ENCODE results near the gene MYOF. TPM values are rescaled to one million over a fixed set of nuclear protein-coding genes. Genes with fewer than 3 reads are reported as not detected.

MYOF gene
- polyA plus RNA-seq, 1 experiment, result 275 TPM

DNA sequence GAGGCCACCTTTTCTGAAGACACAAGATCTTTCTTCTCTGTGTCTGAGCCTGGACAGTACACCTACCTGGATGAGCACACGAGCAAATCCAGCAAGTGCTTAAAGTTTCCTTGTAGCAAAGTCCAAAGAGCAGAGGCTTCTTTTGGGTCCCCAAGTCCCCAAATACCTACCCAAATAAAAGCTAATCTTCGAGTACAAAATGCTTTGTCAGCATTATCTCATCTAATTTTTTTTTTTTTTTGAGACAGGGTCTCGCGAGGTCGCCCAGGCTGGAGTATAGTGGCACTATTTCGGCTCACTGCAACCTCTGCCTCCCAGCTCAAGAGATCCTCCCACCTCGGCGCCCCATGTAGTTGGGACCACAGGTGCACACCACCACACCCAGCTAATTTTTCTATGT, 24.6 kb downstream of the MYOF start:
- Histone ChIP-seq H3K9me3 (ENCODE audit: control insufficient read depth, insufficient read depth, low read length) (no peaks in the 10 kb centered on the region), H3K4me3 (ENCODE audit: low read depth, low read length) (no peak overlapping the region), H3K27me3 (ENCODE audit: control insufficient read depth, insufficient read depth, low read length) (no peaks in the 10 kb centered on the region), H3K27ac (ENCODE audit: low read depth, low read length) (peak overlapping the region; percentile 91)
- CTCF ChIA-PET, result interaction anchor here (0.6 to 4.2 kb wide), 5 partner anchors 11 to 768 kb away, joined by 3 to 20 read pairs (median 4); partner anchors contain the start of genes HHEX and MYOF
- TF ChIP-seq, protein P1, sequence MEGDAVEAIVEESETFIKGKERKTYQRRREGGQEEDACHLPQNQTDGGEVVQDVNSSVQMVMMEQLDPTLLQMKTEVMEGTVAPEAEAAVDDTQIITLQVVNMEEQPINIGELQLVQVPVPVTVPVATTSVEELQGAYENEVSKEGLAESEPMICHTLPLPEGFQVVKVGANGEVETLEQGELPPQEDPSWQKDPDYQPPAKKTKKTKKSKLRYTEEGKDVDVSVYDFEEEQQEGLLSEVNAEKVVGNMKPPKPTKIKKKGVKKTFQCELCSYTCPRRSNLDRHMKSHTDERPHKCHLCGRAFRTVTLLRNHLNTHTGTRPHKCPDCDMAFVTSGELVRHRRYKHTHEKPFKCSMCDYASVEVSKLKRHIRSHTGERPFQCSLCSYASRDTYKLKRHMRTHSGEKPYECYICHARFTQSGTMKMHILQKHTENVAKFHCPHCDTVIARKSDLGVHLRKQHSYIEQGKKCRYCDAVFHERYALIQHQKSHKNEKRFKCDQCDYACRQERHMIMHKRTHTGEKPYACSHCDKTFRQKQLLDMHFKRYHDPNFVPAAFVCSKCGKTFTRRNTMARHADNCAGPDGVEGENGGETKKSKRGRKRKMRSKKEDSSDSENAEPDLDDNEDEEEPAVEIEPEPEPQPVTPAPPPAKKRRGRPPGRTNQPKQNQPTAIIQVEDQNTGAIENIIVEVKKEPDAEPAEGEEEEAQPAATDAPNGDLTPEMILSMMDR (IDR thresholded peaks at IDR 0.05; ENCODE audit: low read depth, low read length), result no peak
- DNase-seq (ENCODE audit: low read depth, low spot score), result no peak
- POLR2A ChIA-PET, result interaction anchor here (0.6 to 2.7 kb wide), 5 partner anchors 11 to 1042 kb away, joined by 3 to 35 read pairs (median 3); no protein-coding TSS in a partner anchor

DNA sequence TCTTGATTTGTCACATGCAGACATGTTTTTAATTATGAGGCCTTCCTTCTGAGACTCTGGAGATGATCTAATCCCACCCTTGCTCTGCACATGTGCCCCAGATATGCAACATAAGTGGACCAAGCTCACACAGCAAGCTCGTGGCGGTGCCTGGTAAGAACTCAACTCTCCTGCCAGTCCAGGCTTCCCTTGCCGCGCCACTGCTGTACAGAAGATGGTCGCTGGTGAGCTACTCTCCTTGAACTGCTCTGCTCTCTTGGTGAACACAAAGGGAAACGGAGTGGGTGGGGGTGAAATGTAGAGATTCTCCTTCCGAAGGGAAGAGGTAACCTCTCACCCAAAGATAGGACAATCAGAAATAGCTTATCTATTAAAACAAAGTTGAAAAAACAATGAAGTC, 25.7 kb downstream of the MYOF start:
- ChIA-PET CTCF (interaction anchor here (4.2 kb wide), 1 partner anchor 26 kb away, joined by 20 read pairs; the partner anchor contains the start of gene MYOF), POLR2A (interaction anchor here (0.7 to 1.4 kb wide), 3 partner anchors 11 to 20 kb away, joined by 3 to 4 read pairs (median 3); no protein-coding TSS in a partner anchor)
- no peak overlapping the region for H3K27ac ChIP-seq (ENCODE audit: low read depth, low read length)
- no peak for DNase-seq (ENCODE audit: low read depth, low spot score)
- no peaks in the 10 kb centered on the region for H3K27me3 ChIP-seq (ENCODE audit: control insufficient read depth, insufficient read depth, low read length)
- TF ChIP-seq, protein P1 (IDR thresholded peaks at IDR 0.05; ENCODE audit: low read depth, low read length), result no peak
- H3K9me3 ChIP-seq (ENCODE audit: control insufficient read depth, insufficient read depth, low read length), result no peaks in the 10 kb centered on the region
- no peak overlapping the region for H3K4me3 ChIP-seq (ENCODE audit: low read depth, low read length)

DNA sequence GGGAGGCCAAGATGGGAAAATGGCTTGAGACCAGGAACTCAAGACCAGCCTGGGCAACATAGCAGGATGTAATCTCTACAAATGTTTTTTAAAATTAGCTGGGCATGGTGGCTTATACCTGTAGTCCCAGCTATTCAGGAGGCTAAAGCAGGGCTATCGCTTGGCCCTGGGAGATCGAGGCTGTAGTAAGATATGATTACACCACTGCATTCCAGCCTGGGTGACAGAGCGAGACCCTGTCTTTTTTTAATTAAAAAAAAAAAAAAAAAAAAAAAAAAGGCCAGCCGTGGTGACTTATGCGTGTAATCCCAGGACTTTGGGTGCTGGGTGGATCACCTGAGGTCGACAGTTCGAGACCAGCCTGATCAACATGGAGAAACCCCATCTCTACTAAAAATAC, 27.4 kb downstream of the MYOF start:
- Histone ChIP-seq H3K27ac (ENCODE audit: low read depth, low read length) (no peak overlapping the region), H3K27me3 (ENCODE audit: control insufficient read depth, insufficient read depth, low read length) (no peaks in the 10 kb centered on the region), H3K4me3 (ENCODE audit: low read depth, low read length) (no peak overlapping the region), H3K9me3 (ENCODE audit: control insufficient read depth, insufficient read depth, low read length) (no peaks in the 10 kb centered on the region)
- POLR2A ChIA-PET, result no interaction called here
- TF ChIP-seq, protein P1 (IDR thresholded peaks at IDR 0.05; ENCODE audit: low read depth, low read length), result no peak
- DNase-seq (ENCODE audit: low read depth, low spot score), result no peak
- CTCF ChIA-PET, result no interaction called here

DNA sequence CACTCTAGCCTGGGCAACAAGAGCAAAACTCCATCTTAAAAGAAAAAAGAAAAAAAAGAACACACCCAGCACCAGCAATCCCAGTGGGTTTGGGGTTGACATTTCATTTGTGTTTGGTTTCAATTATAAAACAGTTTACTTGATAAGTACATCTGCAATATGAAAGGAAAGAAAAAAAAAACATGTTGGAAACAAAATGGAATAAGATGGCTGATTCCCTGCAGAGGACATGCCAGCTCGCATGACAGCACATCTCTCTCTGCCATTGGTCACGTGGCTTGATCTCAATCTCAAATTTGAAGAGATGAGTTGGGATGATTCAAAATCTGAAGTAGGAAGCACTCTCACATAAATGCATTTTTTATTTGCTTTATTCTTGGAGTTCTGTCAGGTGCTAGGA, 28.0 kb downstream of the MYOF start:
- DNase-seq (ENCODE audit: low read depth, low spot score), result no peak
- POLR2A ChIA-PET, result no interaction called here
- Histone ChIP-seq H3K27ac (ENCODE audit: low read depth, low read length) (no peak overlapping the region), H3K27me3 (ENCODE audit: control insufficient read depth, insufficient read depth, low read length) (no peaks in the 10 kb centered on the region), H3K4me3 (ENCODE audit: low read depth, low read length) (no peak overlapping the region), H3K9me3 (ENCODE audit: control insufficient read depth, insufficient read depth, low read length) (no peaks in the 10 kb centered on the region)
- CTCF ChIA-PET, result no interaction called here
- TF ChIP-seq, protein P1 (IDR thresholded peaks at IDR 0.05; ENCODE audit: low read depth, low read length), result no peak

DNA sequence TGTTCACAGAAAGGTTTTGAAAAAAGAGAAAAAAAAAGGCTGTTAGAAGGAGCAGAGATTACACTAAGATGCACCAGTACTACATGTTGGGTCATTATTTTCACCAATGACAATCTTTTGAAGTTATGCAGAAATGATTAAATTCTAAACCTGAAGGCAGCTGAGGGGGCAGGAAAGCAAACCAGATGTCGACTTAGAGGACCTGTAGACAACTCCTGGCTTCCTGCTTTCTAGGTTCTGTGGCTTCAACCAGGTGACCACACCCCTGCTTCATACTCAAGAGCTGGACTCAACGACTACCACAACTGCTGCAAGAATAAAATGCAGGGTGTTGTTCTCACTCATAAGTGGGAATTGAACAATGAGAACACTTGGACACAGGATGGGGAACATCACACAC, 30.0 kb downstream of the MYOF start:
- Histone ChIP-seq H3K4me3 (ENCODE audit: low read depth, low read length) (no peak overlapping the region), H3K9me3 (ENCODE audit: control insufficient read depth, insufficient read depth, low read length) (no peaks in the 10 kb centered on the region), H3K27me3 (ENCODE audit: control insufficient read depth, insufficient read depth, low read length) (no peaks in the 10 kb centered on the region), H3K27ac (ENCODE audit: low read depth, low read length) (no peak overlapping the region)
- ChIA-PET CTCF (no interaction called here), POLR2A (no interaction called here)
- TF ChIP-seq, protein P1 (IDR thresholded peaks at IDR 0.05; ENCODE audit: low read depth, low read length), result no peak
- no peak for DNase-seq (ENCODE audit: low read depth, low spot score)

Measured in AG04450 (cell line).